Ammon's horn (tissue), 1 donor: ENCODE results near the gene ALPG.
"Not testable (repeated sequence)": the region's sequence is repeated elsewhere in the genome, so short reads cannot be mapped to it uniquely, and the experiment has no call there.

Source experiments
- DNase-seq: peaks from one replicate; pipeline ENCODE4 v3.0.0-alpha.2; 2016; ENCODE audit warnings: low spot score

The ALPG gene

GRCh38 chr2:232406556-232407310, at the start of gene ALPG:
Gene ALPG, plus strand, starts transcription at chr2:232406844. Its CDS starts 51 bp downstream, at chr2:232406895.
- DNase-seq, result no peak

GRCh38 chr2:232361646-232362045, 45.0 kb upstream of the ALPG start:
- DNase-seq, result no peak

GRCh38 chr2:232362174-232362900, 44.3 kb upstream of the ALPG start:
- no peak for DNase-seq

DNA sequence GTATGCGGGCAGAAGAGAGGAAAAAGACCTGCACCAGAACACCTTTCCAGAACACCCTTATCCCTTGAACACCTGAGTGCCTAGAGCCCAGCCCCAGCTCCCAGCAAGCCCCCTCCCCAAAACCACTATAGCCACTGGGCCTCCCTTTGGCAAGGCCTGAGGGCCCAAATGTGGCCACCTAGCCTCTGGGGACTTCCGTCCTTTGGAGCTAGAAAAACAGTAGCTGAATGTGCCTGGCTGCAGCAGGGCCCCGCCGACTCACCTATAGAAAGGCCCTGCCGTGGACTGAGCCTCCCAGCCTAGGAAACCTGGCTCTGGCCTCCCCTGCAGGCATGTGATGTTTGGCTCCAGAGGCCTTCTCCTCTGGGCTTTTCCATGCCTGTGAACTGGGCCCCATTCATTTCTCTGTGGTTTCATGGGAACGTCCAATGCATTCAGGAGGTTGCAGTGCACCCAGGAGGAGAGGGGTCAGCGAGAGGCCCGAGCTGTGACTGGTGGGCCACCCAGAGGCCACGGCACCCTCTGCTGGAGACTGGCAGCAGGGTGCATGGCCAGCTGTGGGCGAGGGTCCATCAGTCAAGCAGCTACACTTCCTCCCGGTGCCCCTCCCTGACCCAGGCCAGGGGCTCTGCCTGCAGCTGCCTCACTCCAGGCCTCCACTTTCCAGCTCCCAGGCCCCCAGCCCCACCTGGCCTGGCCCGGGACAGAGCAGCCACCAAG, 43.4 kb upstream of the ALPG start:
- not testable (repeated sequence) for DNase-seq

- no peak for DNase-seq
These were observed 42.6 kb upstream of the ALPG start for GRCh38 chr2:232363784-232364615.

GRCh38 chr2:232364806-232365594, 41.6 kb upstream of the ALPG start:
- not testable (repeated sequence) for DNase-seq

DNA sequence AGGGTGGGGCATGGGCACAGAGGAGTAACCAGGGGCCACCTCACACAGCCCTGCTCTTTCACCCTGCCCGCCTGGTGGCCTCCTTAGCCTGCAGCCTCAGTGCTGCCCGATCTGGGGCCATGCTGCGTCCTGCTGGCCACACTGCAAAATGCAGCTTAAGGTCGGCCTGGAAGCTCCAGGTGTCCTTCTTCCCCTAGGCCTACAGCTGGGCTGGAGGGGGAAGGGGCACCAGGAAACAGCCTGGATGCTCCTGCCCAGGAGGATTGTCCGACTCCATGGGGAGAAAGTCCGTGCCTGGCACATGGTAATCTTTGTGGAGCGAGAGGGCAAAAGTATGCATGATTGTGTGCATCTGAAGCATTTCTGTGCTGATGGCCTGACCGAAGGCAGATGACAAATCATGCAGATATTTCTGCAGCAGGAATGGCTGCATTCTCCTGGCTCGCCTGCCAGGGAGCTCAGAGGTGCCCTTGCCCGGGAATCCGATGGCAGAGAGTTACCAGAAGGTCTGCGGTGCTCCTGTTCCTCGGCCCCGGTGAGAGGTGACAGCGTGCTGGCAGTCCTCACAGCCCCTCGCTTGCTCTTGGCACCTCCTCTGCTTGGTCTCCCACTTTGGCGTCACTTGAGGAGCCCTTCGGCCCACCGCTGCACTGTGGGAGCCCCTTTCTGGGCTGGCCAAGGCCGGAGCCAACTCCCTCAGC, 40.9 kb upstream of the ALPG start:
- DNase-seq, result no peak

- not testable (repeated sequence) for DNase-seq
These were observed 40.2 kb upstream of the ALPG start for GRCh38 chr2:232366461-232366860.

GRCh38 chr2:232367016-232367415, 39.6 kb upstream of the ALPG start:
- no peak for DNase-seq

GRCh38 chr2:232367591-232368233, 38.9 kb upstream of the ALPG start:
- DNase-seq, result no peak

DNA sequence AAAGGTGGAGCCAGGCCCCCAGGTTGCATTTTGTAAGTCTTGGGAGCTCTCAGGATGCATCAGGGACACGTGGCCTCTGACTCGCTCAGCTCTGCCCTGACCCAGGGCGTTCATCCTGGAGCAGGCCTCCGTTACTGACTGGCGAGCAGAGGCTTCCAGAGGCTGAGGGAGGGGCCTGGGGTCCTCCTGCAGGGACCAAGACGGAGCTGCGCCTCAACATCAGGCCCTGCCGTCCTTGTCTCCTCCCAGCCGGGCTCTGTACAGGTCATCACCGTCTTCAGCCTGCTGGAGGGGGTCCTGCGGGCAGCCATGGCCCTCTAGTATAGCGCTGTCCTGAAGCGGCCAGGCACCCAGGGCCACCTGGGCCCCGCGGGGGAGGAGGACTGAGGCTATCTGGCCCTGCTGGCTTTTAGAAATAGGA, 38.3 kb upstream of the ALPG start:
- no peak for DNase-seq

DNA sequence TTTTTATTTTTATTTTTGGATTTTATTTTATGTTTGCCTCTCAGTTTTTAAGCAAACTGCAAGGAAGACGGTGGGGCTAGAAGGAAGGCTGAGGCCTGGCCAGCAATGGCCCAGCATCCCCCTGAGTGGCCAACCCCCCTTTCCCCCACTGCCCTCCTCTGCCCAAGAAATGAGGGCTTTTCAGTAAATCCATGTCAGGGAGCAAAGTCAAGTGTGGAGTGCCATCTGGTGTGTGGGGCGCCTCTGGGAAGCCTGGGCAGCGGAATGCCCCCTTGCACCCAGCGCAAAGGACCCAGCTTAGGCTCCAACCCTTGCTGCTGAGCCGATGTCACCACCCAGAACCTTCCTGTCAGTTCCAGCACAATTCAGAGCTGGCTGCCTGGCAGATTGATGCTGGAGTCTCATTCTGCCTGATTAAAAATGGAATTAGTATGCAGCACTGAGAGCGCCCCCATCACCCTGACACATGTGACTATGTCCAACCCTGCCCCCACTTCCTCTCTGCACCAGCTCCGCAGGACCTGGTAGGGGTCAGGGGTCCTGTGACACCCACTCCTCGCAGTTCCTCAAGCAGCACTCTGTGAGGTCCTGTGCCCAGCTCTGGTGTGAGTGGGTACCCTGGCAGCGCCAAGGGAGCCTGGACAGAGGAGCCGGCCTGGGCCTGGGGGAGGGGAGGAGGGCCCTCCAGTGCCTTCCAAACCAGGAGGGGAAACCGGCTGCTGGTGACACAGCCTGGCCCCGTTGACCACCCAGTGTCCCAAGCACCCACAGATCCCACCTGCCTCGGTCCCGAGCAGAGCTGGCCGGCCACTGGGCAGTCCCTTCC, 37.3 kb upstream of the ALPG start:
- DNase-seq, result no peak

- not testable (repeated sequence) for DNase-seq
These were observed 36.6 kb upstream of the ALPG start for GRCh38 chr2:232370007-232370406.

GRCh38 chr2:232372231-232373208, 34.1 kb upstream of the ALPG start:
- no peak for DNase-seq

- DNase-seq, result no peak
These were observed 32.3 kb upstream of the ALPG start for GRCh38 chr2:232374356-232374755.

GRCh38 chr2:232375164-232375563, 31.5 kb upstream of the ALPG start:
- no peak for DNase-seq

GRCh38 chr2:232376260-232376659, 30.4 kb upstream of the ALPG start:
- no peak for DNase-seq

- no peak for DNase-seq
These were observed 29.9 kb upstream of the ALPG start for GRCh38 chr2:232376713-232377112.
